GM12878 (cell line): ENCODE measurements around the gene ZNF771. TPM values are rescaled to one million over a fixed set of nuclear protein-coding genes. Genes with fewer than 3 reads are reported as not detected.

ENCODE experiments used
- BHLHE40 ChIP-seq, 2 experiments: fragments of 450-650 bp in 1 of 2; IDR thresholded peaks; 2 replicates each; pipeline ENCODE4 v1.6.1; 2011 to 2017; ENCODE audit warnings: low read depth in 2 of 2, borderline replicate concordance in 1 of 2, improper control_type of control experiment in 1 of 2, low read length in 1 of 2, mild to moderate bottlenecking in 1 of 2
- CHD2 ChIP-seq: IDR thresholded peaks from 2 replicates; pipeline ENCODE4 v1.6.1; 2011; ENCODE audit warnings: low read depth, low read length, improper control_type of control experiment, borderline replicate concordance
- EED ChIP-seq: sonication (generic); IDR thresholded peaks from 2 replicates; pipeline ENCODE4 v1.6.1; 2016; ENCODE audit warnings: antibody characterized with exemption, low read depth
- HDGF ChIP-seq: fragments of 450-650 bp; IDR thresholded peaks from 2 replicates; pipeline ENCODE4 v1.6.1; 2016; ENCODE audit warnings: antibody characterized with exemption
- IKZF1 ChIP-seq: fragments of 450-650 bp; conservative IDR thresholded peaks from 2 replicates; pipeline ENCODE4 v1.6.1; 2017; ENCODE audit warnings: antibody characterized with exemption, mild to moderate bottlenecking
- IKZF2 ChIP-seq, 2 experiments: fragments of 450-650 bp; IDR thresholded peaks; 2 replicates each; pipeline ENCODE4 v1.6.1; 2017; ENCODE audit warnings: mild to moderate bottlenecking in 2 of 2, moderate library complexity in 2 of 2
- KAT2A ChIP-seq: conservative IDR thresholded peaks from 2 replicates; pipeline ENCODE4 v1.6.1; 2011; ENCODE audit warnings: low read depth, low read length; ENCODE audit not compliant: control insufficient read depth
- MEF2B ChIP-seq: fragments of 450-650 bp; IDR thresholded peaks from 2 replicates; pipeline ENCODE4 v1.6.1; 2018; ENCODE audit warnings: mild to moderate bottlenecking, moderate library complexity; ENCODE audit not compliant: partially characterized antibody, poor library complexity, severe bottlenecking
- NR2F1 ChIP-seq: fragments of 450-650 bp; conservative IDR thresholded peaks from 2 replicates; pipeline ENCODE4 v1.6.1; 2017; ENCODE audit warnings: mild to moderate bottlenecking
- PML ChIP-seq: IDR thresholded peaks from 2 replicates; pipeline ENCODE4 v1.6.1; 2012; ENCODE audit warnings: low read length, inconsistent platforms
- RELA ChIP-seq: fragments of 450-650 bp; IDR thresholded peaks from 2 replicates; pipeline ENCODE4 v1.8.0; 2014; ENCODE audit warnings: borderline replicate concordance; ENCODE audit not compliant: partially characterized antibody
- RUNX3 ChIP-seq: IDR thresholded peaks from 2 replicates; pipeline ENCODE4 v1.6.1; 2012; ENCODE audit warnings: low read length, inconsistent platforms
- SMC3 ChIP-seq: IDR thresholded peaks from 2 replicates; pipeline ENCODE4 v1.6.1; 2011; ENCODE audit warnings: low read length, improper control_type of control experiment, borderline replicate concordance
- SP1 ChIP-seq: IDR thresholded peaks from one replicate; pipeline ENCODE4 v1.6.1; 2011; ENCODE audit warnings: low read depth, low read length
- TARDBP ChIP-seq: IDR thresholded peaks from 2 replicates; pipeline ENCODE4 v1.6.1; 2016; ENCODE audit warnings: borderline replicate concordance
- YY1 ChIP-seq: IDR thresholded peaks from 2 replicates; pipeline ENCODE4 v1.6.1; 2011; ENCODE audit warnings: low read depth, mild to moderate bottlenecking, low read length
- ZNF207 ChIP-seq: fragments of 450-650 bp; IDR thresholded peaks from 2 replicates; pipeline ENCODE4 v1.6.1; 2014; ENCODE audit warnings: antibody characterized with exemption, mild to moderate bottlenecking, borderline replicate concordance
- polyA plus RNA-seq, 11 experiments: library from polyadenylated mRNA; depleted of rRNA in 4 of 11; unstranded in 6 of 11; stranded (reverse) in 5 of 11; fragments of >200 nt; fragmentation: Nextera tagmentation in 4 of 11; fragmentation: Illumina TruSeq in 1 of 11; extraction: Ambion mirVana in 4 of 11; extraction: Trizol in 1 of 11; gene quantifications; 1 replicate in 1 of 11; 2 replicates in 10 of 11; pipeline versions ENCODE4 v1.2.1 to v1.2.3, GENCODE V29; 2011 to 2016; ENCODE audit warnings: inconsistent platforms in 2 of 11, missing spikeins in 2 of 11, low read depth in 1 of 11
- total RNA-seq, 4 experiments: library from RNA; depleted of rRNA in 3 of 4; stranded (reverse); fragments of >200 nt in 3 of 4; fragmentation: Illumina TruSeq in 1 of 4; extraction: Trizol in 1 of 4; gene quantifications; 2 replicates each; pipeline versions ENCODE4 v1.2.1 to v1.2.3, GENCODE V29; 2013 to 2021
- TF ChIP-seq, protein P1 (sequence below): fragments of 450-650 bp; IDR thresholded peaks from 2 replicates; pipeline ENCODE4 v1.6.1; 2014; ENCODE audit warnings: mild to moderate bottlenecking
- TF ChIP-seq, protein P2 (sequence below), 3 experiments: IDR thresholded peaks in 2 of 3; conservative IDR thresholded peaks in 1 of 3; 2 replicates each; pipeline ENCODE4 v1.5.1; 2011; ENCODE audit warnings: low read depth in 3 of 3, low read length in 3 of 3, mild to moderate bottlenecking in 3 of 3, control low read depth in 2 of 3, moderate library complexity in 2 of 3, inconsistent platforms in 1 of 3, mixed read lengths in 1 of 3; ENCODE audit not compliant: control insufficient read depth in 2 of 3, insufficient read depth in 1 of 3; ENCODE audit errors: extremely low read depth in 1 of 3
- TF ChIP-seq, protein P3 (sequence below): fragments of 450-650 bp; IDR thresholded peaks from 2 replicates; pipeline ENCODE4 v1.6.1; 2017; ENCODE audit warnings: mild to moderate bottlenecking, low read depth, inconsistent platforms; ENCODE audit not compliant: poor library complexity, severe bottlenecking
- TF ChIP-seq, protein P4 (sequence below): fragments of 450-650 bp; IDR thresholded peaks from 2 replicates; pipeline ENCODE4 v1.6.1; 2016; ENCODE audit warnings: mild to moderate bottlenecking
- TF ChIP-seq, protein P5 (sequence below): IDR thresholded peaks from 2 replicates; pipeline ENCODE4 v1.6.1; 2011; ENCODE audit warnings: borderline replicate concordance, low read depth, mild to moderate bottlenecking, moderate library complexity, mixed read lengths, low read length; ENCODE audit not compliant: insufficient read depth; ENCODE audit errors: extremely low read length

ZNF771 gene
- total and polyA plus RNA-seq, 10 of the 15 experiments (the other 5 are each of a cell fraction or from before 2014, with no cell fraction given), result 0.98 to 7.6 (median 3.7) TPM

DNA sequence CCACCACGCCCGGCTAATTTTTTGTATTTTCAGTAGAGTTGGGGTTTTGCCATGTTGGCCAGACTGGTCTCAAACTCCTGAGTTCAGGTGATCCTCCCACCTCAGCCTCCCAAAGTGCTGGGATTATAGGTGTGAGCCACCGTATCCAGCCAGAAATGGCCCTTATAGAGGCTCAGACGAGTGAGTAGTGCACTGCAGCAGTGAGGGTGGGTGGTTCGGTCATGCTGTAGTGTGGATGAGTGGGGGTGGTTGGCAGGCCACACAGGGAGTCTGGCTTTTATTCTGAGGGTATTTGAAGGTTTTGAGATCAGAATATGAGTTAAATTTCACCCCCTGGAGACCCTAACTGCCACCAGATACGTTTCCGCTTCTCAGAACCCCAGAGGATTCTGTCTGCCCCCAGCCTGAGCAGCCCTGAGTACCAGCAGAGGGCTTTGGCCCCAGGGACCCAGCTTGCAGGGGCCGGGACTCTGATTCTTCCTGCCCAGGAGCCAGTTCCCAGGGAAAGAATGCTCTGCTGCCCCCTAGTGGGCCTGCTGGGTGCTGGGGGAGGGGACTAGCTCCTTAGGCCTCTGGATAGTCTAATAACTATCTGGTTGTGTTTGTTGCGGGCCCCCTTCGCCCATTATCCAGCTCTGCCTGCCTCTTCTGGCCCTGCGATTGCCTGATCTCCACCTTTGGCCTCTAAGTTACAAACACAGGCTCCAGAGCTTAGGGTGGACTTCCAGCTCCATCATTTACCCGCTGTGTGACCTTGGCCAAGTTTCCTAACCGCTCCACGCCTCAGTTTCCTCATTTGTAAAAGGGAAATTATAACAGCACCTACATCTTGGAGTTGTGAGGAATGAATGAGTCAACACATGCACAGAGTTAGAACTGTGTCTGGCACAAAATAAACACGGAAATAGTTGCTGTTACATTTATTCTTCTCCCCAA lies 2.0 kb downstream of the ZNF771 start (continued):
- TF ChIP-seq RUNX3 (0 out of 2 replicates have a peak, but pooled peaks have one; percentile 15), RELA (peak; percentile 33), YY1 (peak; percentile 76), HDGF (0 out of 2 replicates have a peak, but pooled peaks have one; percentile 22), EED (peak; percentile 61), BHLHE40 (IDR thresholded peaks at IDR 0.05; ENCODE audit: borderline replicate concordance in 1 of 2, low read depth in 2 of 2, low read length in 1 of 2) (peak; percentile 5 to 22; a peak in 1 of 4 replicates), SP1 (peak; percentile 20), ZNF207 (peak; percentile 54; the same call in 1 of the 2 replicates), SMC3 (peak; percentile 74), KAT2A (no peak), MEF2B (peak; percentile 69), NR2F1 (peak; percentile 51; the same call in 1 of the 2 replicates), IKZF2 (IDR thresholded peaks at IDR 0.05) (peak; percentile 69; a peak in 3 of 4 replicates), PML (no peak), CHD2 (peak; percentile 81), IKZF1 (peak; percentile 74), TARDBP (no peak)
- TF ChIP-seq, protein P1, sequence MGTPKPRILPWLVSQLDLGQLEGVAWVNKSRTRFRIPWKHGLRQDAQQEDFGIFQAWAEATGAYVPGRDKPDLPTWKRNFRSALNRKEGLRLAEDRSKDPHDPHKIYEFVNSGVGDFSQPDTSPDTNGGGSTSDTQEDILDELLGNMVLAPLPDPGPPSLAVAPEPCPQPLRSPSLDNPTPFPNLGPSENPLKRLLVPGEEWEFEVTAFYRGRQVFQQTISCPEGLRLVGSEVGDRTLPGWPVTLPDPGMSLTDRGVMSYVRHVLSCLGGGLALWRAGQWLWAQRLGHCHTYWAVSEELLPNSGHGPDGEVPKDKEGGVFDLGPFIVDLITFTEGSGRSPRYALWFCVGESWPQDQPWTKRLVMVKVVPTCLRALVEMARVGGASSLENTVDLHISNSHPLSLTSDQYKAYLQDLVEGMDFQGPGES, result no peak
- TF ChIP-seq, protein P2, sequence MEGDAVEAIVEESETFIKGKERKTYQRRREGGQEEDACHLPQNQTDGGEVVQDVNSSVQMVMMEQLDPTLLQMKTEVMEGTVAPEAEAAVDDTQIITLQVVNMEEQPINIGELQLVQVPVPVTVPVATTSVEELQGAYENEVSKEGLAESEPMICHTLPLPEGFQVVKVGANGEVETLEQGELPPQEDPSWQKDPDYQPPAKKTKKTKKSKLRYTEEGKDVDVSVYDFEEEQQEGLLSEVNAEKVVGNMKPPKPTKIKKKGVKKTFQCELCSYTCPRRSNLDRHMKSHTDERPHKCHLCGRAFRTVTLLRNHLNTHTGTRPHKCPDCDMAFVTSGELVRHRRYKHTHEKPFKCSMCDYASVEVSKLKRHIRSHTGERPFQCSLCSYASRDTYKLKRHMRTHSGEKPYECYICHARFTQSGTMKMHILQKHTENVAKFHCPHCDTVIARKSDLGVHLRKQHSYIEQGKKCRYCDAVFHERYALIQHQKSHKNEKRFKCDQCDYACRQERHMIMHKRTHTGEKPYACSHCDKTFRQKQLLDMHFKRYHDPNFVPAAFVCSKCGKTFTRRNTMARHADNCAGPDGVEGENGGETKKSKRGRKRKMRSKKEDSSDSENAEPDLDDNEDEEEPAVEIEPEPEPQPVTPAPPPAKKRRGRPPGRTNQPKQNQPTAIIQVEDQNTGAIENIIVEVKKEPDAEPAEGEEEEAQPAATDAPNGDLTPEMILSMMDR (IDR thresholded peaks at IDR 0.05 in 2 of 3, conservative IDR thresholded peaks at IDR 0.05 in 1 of 3; ENCODE audit: control insufficient read depth in 2 of 3, extremely low read depth in 1 of 3, insufficient read depth in 1 of 3, low read depth in 3 of 3, low read length in 3 of 3), result peak; percentile 96 to 97 (median 97)
- TF ChIP-seq, protein P3, sequence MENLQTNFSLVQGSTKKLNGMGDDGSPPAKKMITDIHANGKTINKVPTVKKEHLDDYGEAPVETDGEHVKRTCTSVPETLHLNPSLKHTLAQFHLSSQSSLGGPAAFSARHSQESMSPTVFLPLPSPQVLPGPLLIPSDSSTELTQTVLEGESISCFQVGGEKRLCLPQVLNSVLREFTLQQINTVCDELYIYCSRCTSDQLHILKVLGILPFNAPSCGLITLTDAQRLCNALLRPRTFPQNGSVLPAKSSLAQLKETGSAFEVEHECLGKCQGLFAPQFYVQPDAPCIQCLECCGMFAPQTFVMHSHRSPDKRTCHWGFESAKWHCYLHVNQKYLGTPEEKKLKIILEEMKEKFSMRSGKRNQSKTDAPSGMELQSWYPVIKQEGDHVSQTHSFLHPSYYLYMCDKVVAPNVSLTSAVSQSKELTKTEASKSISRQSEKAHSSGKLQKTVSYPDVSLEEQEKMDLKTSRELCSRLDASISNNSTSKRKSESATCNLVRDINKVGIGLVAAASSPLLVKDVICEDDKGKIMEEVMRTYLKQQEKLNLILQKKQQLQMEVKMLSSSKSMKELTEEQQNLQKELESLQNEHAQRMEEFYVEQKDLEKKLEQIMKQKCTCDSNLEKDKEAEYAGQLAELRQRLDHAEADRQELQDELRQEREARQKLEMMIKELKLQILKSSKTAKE, result peak; percentile 69
- TF ChIP-seq, protein P4, sequence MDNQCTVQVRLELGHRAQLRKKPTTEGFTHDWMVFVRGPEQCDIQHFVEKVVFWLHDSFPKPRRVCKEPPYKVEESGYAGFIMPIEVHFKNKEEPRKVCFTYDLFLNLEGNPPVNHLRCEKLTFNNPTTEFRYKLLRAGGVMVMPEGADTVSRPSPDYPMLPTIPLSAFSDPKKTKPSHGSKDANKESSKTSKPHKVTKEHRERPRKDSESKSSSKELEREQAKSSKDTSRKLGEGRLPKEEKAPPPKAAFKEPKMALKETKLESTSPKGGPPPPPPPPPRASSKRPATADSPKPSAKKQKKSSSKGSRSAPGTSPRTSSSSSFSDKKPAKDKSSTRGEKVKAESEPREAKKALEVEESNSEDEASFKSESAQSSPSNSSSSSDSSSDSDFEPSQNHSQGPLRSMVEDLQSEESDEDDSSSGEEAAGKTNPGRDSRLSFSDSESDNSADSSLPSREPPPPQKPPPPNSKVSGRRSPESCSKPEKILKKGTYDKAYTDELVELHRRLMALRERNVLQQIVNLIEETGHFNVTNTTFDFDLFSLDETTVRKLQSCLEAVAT, result 0 out of 2 replicates have a peak, but pooled peaks have one; percentile 50
- TF ChIP-seq, protein P5, sequence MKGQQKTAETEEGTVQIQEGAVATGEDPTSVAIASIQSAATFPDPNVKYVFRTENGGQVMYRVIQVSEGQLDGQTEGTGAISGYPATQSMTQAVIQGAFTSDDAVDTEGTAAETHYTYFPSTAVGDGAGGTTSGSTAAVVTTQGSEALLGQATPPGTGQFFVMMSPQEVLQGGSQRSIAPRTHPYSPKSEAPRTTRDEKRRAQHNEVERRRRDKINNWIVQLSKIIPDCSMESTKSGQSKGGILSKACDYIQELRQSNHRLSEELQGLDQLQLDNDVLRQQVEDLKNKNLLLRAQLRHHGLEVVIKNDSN, result no peak
